ENCODE measurements around the gene RBM17.
"Not testable (repeated sequence)": the region's sequence is repeated elsewhere in the genome, so short reads cannot be mapped to it uniquely, and the experiment has no call there.

RBM17 gene

GRCh38 chr10:6056411-6057135, 32.3 kb upstream of the RBM17 start:
- DNase-seq (ENCODE audit: low read depth, low spot score), result no peak

GRCh38 chr10:6058682-6059475, 30.0 kb upstream of the RBM17 start:
- no peak for DNase-seq (ENCODE audit: low read depth, low spot score)

GRCh38 chr10:6059506-6059905, 29.3 kb upstream of the RBM17 start:
- no peak for DNase-seq (ENCODE audit: low read depth, low spot score)

- DNase-seq (ENCODE audit: low read depth, low spot score), result no peak
These were observed 27.8 kb upstream of the RBM17 start for GRCh38 chr10:6061056-6061455.

GRCh38 chr10:6062101-6062771, 26.6 kb upstream of the RBM17 start, which contains the start of gene IL2RA:
Gene IL2RA (minus strand): TSS chr10:6062367. CDS start chr10:6062151, 216 bp downstream.
- no peak for DNase-seq (ENCODE audit: low read depth, low spot score)

- DNase-seq (ENCODE audit: low read depth, low spot score), result no peak
These were observed 24.7 kb upstream of the RBM17 start for GRCh38 chr10:6064119-6064518.

- DNase-seq (ENCODE audit: low read depth, low spot score), result not testable (repeated sequence)
These were observed 24.1 kb upstream of the RBM17 start for GRCh38 chr10:6064726-6065125.

- no peak for DNase-seq (ENCODE audit: low read depth, low spot score)
These were observed 23.4 kb upstream of the RBM17 start for GRCh38 chr10:6065406-6065805.

GRCh38 chr10:6065835-6066234, 23.0 kb upstream of the RBM17 start:
- DNase-seq (ENCODE audit: low read depth, low spot score), result no peak

- DNase-seq (ENCODE audit: low read depth, low spot score), result no peak
These were observed 21.4 kb upstream of the RBM17 start for GRCh38 chr10:6067457-6067856.

GRCh38 chr10:6068006-6068405, 20.8 kb upstream of the RBM17 start:
- no peak for DNase-seq (ENCODE audit: low read depth, low spot score)

- no peak for DNase-seq (ENCODE audit: low read depth, low spot score)
These were observed 20.4 kb upstream of the RBM17 start for GRCh38 chr10:6068422-6068821.

GRCh38 chr10:6069081-6069931, 19.5 kb upstream of the RBM17 start:
- no peak for DNase-seq (ENCODE audit: low read depth, low spot score)

- no peak for DNase-seq (ENCODE audit: low read depth, low spot score)
These were observed 18.2 kb upstream of the RBM17 start for GRCh38 chr10:6070660-6071059.

- no peak for DNase-seq (ENCODE audit: low read depth, low spot score)
These were observed 17.4 kb upstream of the RBM17 start for GRCh38 chr10:6071181-6072175.

GRCh38 chr10:6072215-6072934, 16.5 kb upstream of the RBM17 start:
- DNase-seq (ENCODE audit: low read depth, low spot score), result no peak

GRCh38 chr10:6074489-6075301, 14.1 kb upstream of the RBM17 start:
- DNase-seq (ENCODE audit: low read depth, low spot score), result no peak

GRCh38 chr10:6077071-6077675, 11.7 kb upstream of the RBM17 start:
- no peak for DNase-seq (ENCODE audit: low read depth, low spot score)
